ENCODE results near the gene APBA2.

APBA2 gene

GRCh38 chr15:29031502-29032228 is 145.9 kb downstream of the APBA2 start:
- H3K9me3 ChIP-seq (ENCODE audit: low read length) = no peaks in the 10 kb centered on the region
- no peak overlapping the region for H3K9ac ChIP-seq (ENCODE audit: low read length)
- TF ChIP-seq CTCF (IDR thresholded peaks at IDR 0.05; ENCODE audit: low read length) (no peak), EZH2 (IDR thresholded peaks at IDR 0.05; ENCODE audit: borderline replicate concordance, low read length) (no peak)
- no peaks in the 10 kb centered on the region for H3K36me3 ChIP-seq (ENCODE audit: insufficient read depth, low read length)
- no peaks in the 10 kb centered on the region for H3K4me1 ChIP-seq (ENCODE audit: insufficient read depth, low read length, severe bottlenecking)
- H3F3A ChIP-seq (ENCODE audit: insufficient read depth, low read length) = no peaks in the 10 kb centered on the region
- no peak overlapping the region for H2AFZ ChIP-seq (ENCODE audit: low read length)
- H3K27me3 ChIP-seq (ENCODE audit: insufficient read depth, low read length) = no peaks in the 10 kb centered on the region
- H3K79me2 ChIP-seq (ENCODE audit: insufficient read depth, low read length) = no peaks in the 10 kb centered on the region
- no peaks in the 10 kb centered on the region for H3K9me2 ChIP-seq (ENCODE audit: low read depth, low read length)
- no peak overlapping the region for H3K4me2 ChIP-seq (ENCODE audit: low read length)
- no peak overlapping the region for H3K4me3 ChIP-seq (ENCODE audit: low read depth, low read length, poor library complexity, severe bottlenecking)
- no peaks in the 10 kb centered on the region for H4K20me1 ChIP-seq (ENCODE audit: insufficient read depth, low read length)
- no peak overlapping the region for H3K27ac ChIP-seq (ENCODE audit: low read depth, low read length, poor library complexity, severe bottlenecking)

GRCh38 chr15:29032229-29032625 is 146.5 kb downstream of the APBA2 start:
- Histone ChIP-seq H3K4me3 (ENCODE audit: low read depth, low read length, poor library complexity, severe bottlenecking) (no peak overlapping the region), H3K79me2 (ENCODE audit: insufficient read depth, low read length) (no peaks in the 10 kb centered on the region), H3F3A (ENCODE audit: insufficient read depth, low read length) (no peaks in the 10 kb centered on the region), H3K4me2 (ENCODE audit: low read length) (no peak overlapping the region), H3K9ac (ENCODE audit: low read length) (no peak overlapping the region), H3K9me2 (ENCODE audit: low read depth, low read length) (no peaks in the 10 kb centered on the region), H3K4me1 (ENCODE audit: insufficient read depth, low read length, severe bottlenecking) (no peaks in the 10 kb centered on the region), H2AFZ (ENCODE audit: low read length) (no peak overlapping the region), H3K27me3 (ENCODE audit: insufficient read depth, low read length) (no peaks in the 10 kb centered on the region), H3K9me3 (ENCODE audit: low read length) (no peaks in the 10 kb centered on the region), H4K20me1 (ENCODE audit: insufficient read depth, low read length) (no peaks in the 10 kb centered on the region), H3K27ac (ENCODE audit: low read depth, low read length, poor library complexity, severe bottlenecking) (no peak overlapping the region), H3K36me3 (ENCODE audit: insufficient read depth, low read length) (no peaks in the 10 kb centered on the region)
- TF ChIP-seq EZH2 (IDR thresholded peaks at IDR 0.05; ENCODE audit: borderline replicate concordance, low read length) (no peak), CTCF (IDR thresholded peaks at IDR 0.05; ENCODE audit: low read length) (no peak)

- no peak overlapping the region for H3K4me3 ChIP-seq (ENCODE audit: low read depth, low read length, poor library complexity, severe bottlenecking)
- no peaks in the 10 kb centered on the region for H3K27me3 ChIP-seq (ENCODE audit: insufficient read depth, low read length)
- no peak overlapping the region for H2AFZ ChIP-seq (ENCODE audit: low read length)
- no peaks in the 10 kb centered on the region for H4K20me1 ChIP-seq (ENCODE audit: insufficient read depth, low read length)
- no peak overlapping the region for H3K4me2 ChIP-seq (ENCODE audit: low read length)
- H3F3A ChIP-seq (ENCODE audit: insufficient read depth, low read length) = no peaks in the 10 kb centered on the region
- H3K79me2 ChIP-seq (ENCODE audit: insufficient read depth, low read length) = no peaks in the 10 kb centered on the region
- H3K9ac ChIP-seq (ENCODE audit: low read length) = no peak overlapping the region
- no peaks in the 10 kb centered on the region for H3K36me3 ChIP-seq (ENCODE audit: insufficient read depth, low read length)
- H3K4me1 ChIP-seq (ENCODE audit: insufficient read depth, low read length, severe bottlenecking) = no peaks in the 10 kb centered on the region
- H3K9me2 ChIP-seq (ENCODE audit: low read depth, low read length) = no peaks in the 10 kb centered on the region
- no peaks in the 10 kb centered on the region for H3K9me3 ChIP-seq (ENCODE audit: low read length)
- TF ChIP-seq EZH2 (IDR thresholded peaks at IDR 0.05; ENCODE audit: borderline replicate concordance, low read length) = no peak
- no peak for TF ChIP-seq CTCF (IDR thresholded peaks at IDR 0.05; ENCODE audit: low read length)
- H3K27ac ChIP-seq (ENCODE audit: low read depth, low read length, poor library complexity, severe bottlenecking) = no peak overlapping the region
Observed at GRCh38 chr15:29032751-29033150, 147.0 kb downstream of the APBA2 start.

Data from OCI-LY1 (cell line).